A549 treated with AZD2906 at 1 μM for 4 hours (cell line): ENCODE data around the gene CYP26A1. TPM values are rescaled to one million over a fixed set of nuclear protein-coding genes. Genes with fewer than 3 reads are reported as not detected.

Source experiments
- total RNA-seq: library from RNA; stranded (reverse); fragments of 200-300 nt; extraction: Qiagen RNA extraction; gene quantifications from 5 replicates; pipeline ENCODE4 v1.2.3, GENCODE V29; 2022

CYP26A1 gene, protein sequence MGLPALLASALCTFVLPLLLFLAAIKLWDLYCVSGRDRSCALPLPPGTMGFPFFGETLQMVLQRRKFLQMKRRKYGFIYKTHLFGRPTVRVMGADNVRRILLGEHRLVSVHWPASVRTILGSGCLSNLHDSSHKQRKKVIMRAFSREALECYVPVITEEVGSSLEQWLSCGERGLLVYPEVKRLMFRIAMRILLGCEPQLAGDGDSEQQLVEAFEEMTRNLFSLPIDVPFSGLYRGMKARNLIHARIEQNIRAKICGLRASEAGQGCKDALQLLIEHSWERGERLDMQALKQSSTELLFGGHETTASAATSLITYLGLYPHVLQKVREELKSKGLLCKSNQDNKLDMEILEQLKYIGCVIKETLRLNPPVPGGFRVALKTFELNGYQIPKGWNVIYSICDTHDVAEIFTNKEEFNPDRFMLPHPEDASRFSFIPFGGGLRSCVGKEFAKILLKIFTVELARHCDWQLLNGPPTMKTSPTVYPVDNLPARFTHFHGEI
- total RNA-seq, result 2.0 to 3.0 TPM (median 2.3 TPM) in 5 replicates

DNA sequence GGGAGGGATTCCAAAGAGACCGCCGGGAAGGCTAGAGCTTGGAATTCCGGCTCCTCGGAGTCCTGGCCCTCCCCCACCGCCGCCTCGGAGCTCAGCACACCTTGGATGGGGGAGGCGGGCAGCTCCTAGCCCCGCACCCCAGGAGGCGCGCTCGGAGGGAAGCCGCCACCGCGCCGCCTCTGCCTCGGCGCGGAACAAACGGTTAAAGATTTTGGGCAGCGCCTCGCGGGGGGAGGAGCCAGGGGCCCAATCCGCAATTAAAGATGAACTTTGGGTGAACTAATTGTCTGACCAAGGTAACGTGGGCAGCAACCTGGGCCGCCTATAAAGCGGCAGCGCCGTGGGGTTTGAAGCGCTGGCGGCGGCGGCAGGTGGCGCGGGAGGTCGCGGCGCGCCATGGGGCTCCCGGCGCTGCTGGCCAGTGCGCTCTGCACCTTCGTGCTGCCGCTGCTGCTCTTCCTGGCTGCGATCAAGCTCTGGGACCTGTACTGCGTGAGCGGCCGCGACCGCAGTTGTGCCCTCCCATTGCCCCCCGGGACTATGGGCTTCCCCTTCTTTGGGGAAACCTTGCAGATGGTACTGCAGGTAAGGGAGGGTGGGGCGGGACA is at the start of gene CYP26A1:
Gene CYP26A1, plus strand, starts transcription at position 355 of the 608 bp plus-strand sequence. Its CDS starts 42 bp downstream, at position 397.

DNA sequence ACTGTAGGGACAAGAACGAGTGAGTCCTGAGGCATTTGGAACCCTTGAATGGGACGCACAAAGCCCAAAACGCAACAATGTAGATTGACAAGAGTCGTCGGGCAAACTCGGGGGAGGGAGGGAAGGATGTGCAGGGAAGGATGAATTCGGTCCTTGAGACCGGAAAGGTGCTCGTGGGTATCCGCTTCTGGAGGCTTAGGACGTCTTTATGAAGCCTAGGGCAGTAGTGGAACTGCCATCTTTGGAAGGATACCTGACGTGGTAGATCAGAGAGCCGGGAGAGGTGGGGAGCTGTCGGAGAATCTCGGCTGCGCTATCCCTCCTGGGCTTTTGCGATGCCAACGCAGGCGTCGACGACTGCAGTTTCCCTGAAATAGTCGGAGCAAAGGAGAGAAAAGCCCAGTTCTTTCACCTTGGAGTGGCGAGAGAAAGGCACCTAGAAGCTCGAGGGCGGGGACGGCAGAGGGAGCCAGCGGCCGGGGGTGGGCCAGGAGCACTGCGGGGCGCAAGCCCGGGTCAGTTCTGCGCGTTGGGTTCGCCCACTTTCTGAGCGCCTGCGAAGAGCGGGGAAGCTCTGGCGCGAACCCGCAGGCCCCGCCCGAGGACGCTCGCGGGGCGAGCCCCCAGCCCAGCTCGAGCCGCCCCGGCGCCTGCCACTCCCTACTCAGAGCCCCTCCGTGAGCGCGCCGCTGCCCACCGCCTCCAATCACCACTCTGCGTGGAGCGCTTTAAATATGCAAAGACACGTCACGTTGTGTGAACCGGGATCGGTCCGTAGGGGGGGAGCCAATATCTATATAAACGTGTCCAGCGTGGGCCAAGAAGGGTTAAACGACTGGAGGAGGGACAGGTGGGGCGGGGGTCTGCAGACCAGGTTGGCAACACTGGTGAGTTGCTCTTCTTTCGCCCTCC is 13.5 kb upstream of the CYP26A1 start, which contains the start of gene CYP26C1:
Gene CYP26C1, plus strand, starts transcription at position 824 of the 912 bp plus-strand sequence. CDS start 466 bp downstream, outside the sequence.

Other genes starting within 250 kb of the CYP26A1 start
- 12.6 to 17.7 TPM (median 15.9 TPM) in 5 replicates for gene EXOC6, start 225.4 kb upstream of the CYP26A1 start, total RNA-seq
- gene CYP26C1, start 13.1 kb upstream of the CYP26A1 start, total RNA-seq, result not detected in 5 replicates